Ovary (tissue), 9 donors: ENCODE measurements around the gene KDM5A. TPM values are rescaled to one million over a fixed set of nuclear protein-coding genes. Genes with fewer than 3 reads are reported as not detected.

Experiments
- DNase-seq, 5 donors: peaks; one replicate each; pipeline ENCODE4 v3.0.0-alpha.2; 2019 to 2020
- H3K27ac ChIP-seq, 2 donors: fragments of 200-600 bp; one replicate each; pipeline versions ENCODE4 v1.5.1 to v1.8.0; 2019 to 2022
- H3K27me3 ChIP-seq: fragments of 200-600 bp; one replicate; pipeline ENCODE4 v1.8.0; 2022
- H3K36me3 ChIP-seq: fragments of 200-600 bp; sonication (generic); one replicate; pipeline ENCODE4 v1.5.1; 2019
- H3K4me1 ChIP-seq: one replicate; pipeline ENCODE4 v1.8.1; 2013; ENCODE audit warnings: mild to moderate bottlenecking, moderate library complexity; ENCODE audit not compliant: insufficient read depth
- H3K4me3 ChIP-seq: fragments of 200-600 bp; sonication (generic); one replicate; pipeline ENCODE4 v1.5.1; 2017
- H3K9me3 ChIP-seq, 2 donors: fragments of 200-600 bp in 1 of 2; sonication (generic) in 1 of 2; one replicate each; pipeline versions ENCODE4 v1.5.1 to v1.8.1; 2013 to 2019; ENCODE audit warnings: mild to moderate bottlenecking in 1 of 2, moderate library complexity in 1 of 2
- CTCF ChIP-seq, 3 donors: fragments of 450-650 bp in 2 of 3; fragments of 200-600 bp in 1 of 3; IDR thresholded peaks; one replicate each; pipeline versions ENCODE4 v1.5.1 to v1.8.0; 2016 to 2022; ENCODE audit warnings: antibody characterized with exemption in 3 of 3, mild to moderate bottlenecking in 1 of 3
- EP300 ChIP-seq: sonication (generic); formaldehyde crosslinking; IDR thresholded peaks from one replicate; pipeline ENCODE4 v1.6.1; 2017; ENCODE audit warnings: antibody characterized with exemption
- POLR2A ChIP-seq: fragments of 450-650 bp; IDR thresholded peaks from one replicate; pipeline ENCODE4 v1.6.1; 2017; ENCODE audit warnings: antibody characterized with exemption, mild to moderate bottlenecking, moderate library complexity
- WGBS, 3 donors: extraction: QIAGEN DNeasy Blood & Tissue Kit in 1 of 3; methylation state at CpG; one replicate each; pipeline versions ENCODE4 v1.1.5 to v1.1.7; 2013 to 2017; 5-methylcytosine and 5-hydroxymethylcytosine counted together
- intact Hi-C, 4 donors: fragments of 100-400 bp; cut with DNase I; formaldehyde crosslinking; loops; one replicate each; pipeline versions ENCODE4 v1.11.0 to v1.15.1; 2022 to 2023
- polyA plus RNA-seq, 2 donors: library from polyadenylated mRNA; stranded (reverse); fragments of 200-250 nt in 1 of 2; fragments of 350-450 nt in 1 of 2; fragmentation: Illumina TruSeq in 1 of 2; extraction: RNeasy Lipid Tissue Mini Kit (QIAGEN cat#74804) in 1 of 2; gene quantifications; one replicate each; pipeline ENCODE4 v1.2.3, GENCODE V29; 2013 to 2014
- total RNA-seq, 7 donors: library from RNA; depleted of rRNA in 2 of 7; stranded (reverse); fragments of >200 nt in 2 of 7; fragmentation: NEBNext Ultra II Directional in 3 of 7; extraction: Animal tissue kit (Norgen Biotek cat#: 25700) in 3 of 7; gene quantifications; one replicate each; pipeline versions ENCODE4 v1.1.0 to v1.2.4, GENCODE V29; 2016 to 2023
- donor health status: DM: no; HTN: no; CAD: no; lungs with moderate emphysema.
- donor health status: DM: no; HTN: no; CAD: no.
- donor health status: Bipolar disorder and iron deficiency.
- donor health status: DM: yes; HTN: yes; CAD: no.
- donor health status: DM: no; HTN: no; CAD: no.
- donor health status: DM: yes; HTN: yes; CAD: no.

The KDM5A gene
- total and polyA plus RNA-seq, 9 donors = 11.6 to 69.9 (median 56.5) TPM

DNA sequence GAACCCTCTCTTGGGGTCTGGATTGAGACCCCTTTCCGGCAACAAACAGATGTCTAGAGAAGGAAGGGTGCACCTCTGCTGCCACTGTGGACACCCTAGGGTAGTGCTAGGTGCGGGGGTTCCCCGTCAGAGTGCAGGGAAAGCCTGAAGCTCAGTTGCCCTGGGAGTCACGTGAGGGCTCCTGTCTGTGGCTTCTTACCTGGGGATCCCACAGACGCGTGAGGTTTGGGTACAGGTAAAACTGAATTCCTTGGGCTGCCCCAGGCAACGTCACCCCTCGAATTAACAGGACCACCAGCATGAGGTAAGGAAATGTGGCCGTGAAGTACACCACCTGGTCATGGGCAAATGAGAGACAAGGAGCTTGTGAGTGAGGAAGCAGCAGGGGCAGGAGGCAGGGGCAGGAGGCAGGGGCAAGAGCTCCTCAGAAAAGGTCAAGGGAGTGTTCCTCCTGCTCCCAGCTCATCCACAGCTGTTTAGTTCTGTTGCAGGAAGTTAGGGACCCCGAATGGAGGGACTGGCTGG, 154.2 kb downstream of the KDM5A start:
- no peak overlapping the region for H3K4me3 ChIP-seq
- intact Hi-C loops = no loop called here
- no peak overlapping the region for H3K27ac ChIP-seq
- DNase-seq = no peak
- H3K27me3 ChIP-seq = no peaks in the 10 kb centered on the region
- TF ChIP-seq CTCF (IDR thresholded peaks at IDR 0.05) (no peak), POLR2A (no peak), EP300 (no peak)
- H3K9me3 ChIP-seq = no peaks in the 10 kb centered on the region
- no peaks in the 10 kb centered on the region for H3K36me3 ChIP-seq
- H3K4me1 ChIP-seq = no peaks in the 10 kb centered on the region
- 91 to 97% (median 94%) methylated on average over 10 of the region's 10 CpGs for WGBS, 3 donors

GRCh38 chr12:234019-234418, 155.1 kb downstream of the KDM5A start:
- Histone ChIP-seq H3K4me1 (no peaks in the 10 kb centered on the region), H3K9me3 (no peaks in the 10 kb centered on the region), H3K27me3 (no peaks in the 10 kb centered on the region), H3K4me3 (no peak overlapping the region), H3K27ac (no peak overlapping the region), H3K36me3 (no peaks in the 10 kb centered on the region)
- DNase-seq = no peak
- 75 to 79% (median 76%) methylated on average over 7 of the region's 7 CpGs for WGBS, 3 donors
- no peak for TF ChIP-seq EP300
- TF ChIP-seq POLR2A = no peak
- no peak for TF ChIP-seq CTCF (IDR thresholded peaks at IDR 0.05)
- intact Hi-C loops = no loop called here

GRCh38 chr12:233615-233968, 155.5 kb downstream of the KDM5A start:
- Histone ChIP-seq H3K4me1 (no peaks in the 10 kb centered on the region), H3K27ac (no peak overlapping the region), H3K27me3 (no peaks in the 10 kb centered on the region), H3K36me3 (no peaks in the 10 kb centered on the region), H3K4me3 (no peak overlapping the region), H3K9me3 (no peaks in the 10 kb centered on the region)
- DNase-seq = no peak
- 63 to 77% (median 74%) methylated on average over 3 of the region's 3 CpGs for WGBS, 3 donors
- TF ChIP-seq EP300 = no peak
- no peak for TF ChIP-seq POLR2A
- no peak for TF ChIP-seq CTCF (IDR thresholded peaks at IDR 0.05)
- intact Hi-C loops = no loop called here

GRCh38 chr12:232731-233614, 156.1 kb downstream of the KDM5A start:
- TF ChIP-seq EP300 (no peak), CTCF (IDR thresholded peaks at IDR 0.05) (no peak)
- Histone ChIP-seq H3K9me3 (no peaks in the 10 kb centered on the region), H3K4me3 (no peak overlapping the region), H3K27ac (no peak overlapping the region), H3K4me1 (no peaks in the 10 kb centered on the region), H3K27me3 (no peaks in the 10 kb centered on the region), H3K36me3 (no peaks in the 10 kb centered on the region)
- intact Hi-C loops = no loop called here
- WGBS, 3 donors = 25 to 34% (median 30%) methylated on average over 19 of the region's 19 CpGs
- no peak for DNase-seq
